Glomerular endothelial cell (primary cell): Measurements from ENCODE around the gene FAM20B. TPM values are rescaled to one million over a fixed set of nuclear protein-coding genes. Genes with fewer than 3 reads are reported as not detected.
"Not testable (repeated sequence)": the region's sequence is repeated elsewhere in the genome, so short reads cannot be mapped to it uniquely, and the experiment has no call there.

ENCODE experiments used
- DNase-seq: peaks from one replicate; pipeline ENCODE4 v3.0.0-alpha.2; 2011; ENCODE audit warnings: low read depth, low spot score; ENCODE audit errors: extremely low read depth
- total RNA-seq: library from RNA; depleted of rRNA; stranded (reverse); fragments of >200 nt; gene quantifications from 2 replicates; pipeline ENCODE4 v1.2.3, GENCODE V29; 2015

FAM20B gene, protein sequence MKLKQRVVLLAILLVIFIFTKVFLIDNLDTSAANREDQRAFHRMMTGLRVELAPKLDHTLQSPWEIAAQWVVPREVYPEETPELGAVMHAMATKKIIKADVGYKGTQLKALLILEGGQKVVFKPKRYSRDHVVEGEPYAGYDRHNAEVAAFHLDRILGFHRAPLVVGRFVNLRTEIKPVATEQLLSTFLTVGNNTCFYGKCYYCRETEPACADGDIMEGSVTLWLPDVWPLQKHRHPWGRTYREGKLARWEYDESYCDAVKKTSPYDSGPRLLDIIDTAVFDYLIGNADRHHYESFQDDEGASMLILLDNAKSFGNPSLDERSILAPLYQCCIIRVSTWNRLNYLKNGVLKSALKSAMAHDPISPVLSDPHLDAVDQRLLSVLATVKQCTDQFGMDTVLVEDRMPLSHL
- total RNA-seq: 23.7 and 24.2 TPM in 2 replicates

DNA sequence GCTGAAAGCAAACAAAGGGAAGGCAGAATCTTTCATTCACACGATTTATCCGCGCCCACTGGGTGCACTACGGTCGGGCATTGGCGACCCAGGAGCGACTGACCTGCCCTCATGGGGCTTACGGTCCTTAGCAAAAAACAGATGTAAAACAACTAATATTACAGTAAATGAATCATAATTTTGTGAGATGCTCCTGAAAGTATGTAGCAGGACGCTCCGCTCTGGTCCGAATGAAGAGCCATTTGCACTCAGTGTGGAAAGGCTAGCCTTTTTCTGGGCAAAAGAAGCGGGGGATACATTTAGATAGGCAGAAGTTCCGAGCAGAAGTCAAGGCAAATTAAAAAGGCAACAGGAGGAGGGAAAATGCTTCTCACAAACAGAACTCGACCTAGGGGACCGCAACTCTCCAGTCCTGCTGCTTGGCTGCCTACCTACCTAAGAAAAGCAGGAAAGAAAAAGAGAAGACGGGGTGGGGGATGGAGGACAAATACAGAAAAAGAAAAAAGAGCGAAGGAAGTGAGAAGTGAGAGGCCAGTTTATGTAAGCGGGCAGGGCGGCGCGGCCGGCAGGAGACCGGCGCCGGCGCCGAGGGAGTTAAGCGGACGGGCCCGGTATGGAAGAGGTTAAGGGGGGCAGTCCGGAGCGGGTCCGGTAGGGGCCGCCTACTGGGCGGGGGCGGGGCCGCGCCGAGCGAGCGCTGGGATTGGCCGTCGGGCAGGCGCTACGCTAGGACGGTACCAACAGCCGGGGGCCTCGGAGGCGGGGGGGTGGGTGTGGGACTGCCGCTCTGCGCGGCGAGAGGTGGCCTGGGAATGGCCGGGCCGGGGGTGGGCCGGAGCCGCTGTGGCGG is at the start of gene FAM20B:
FAM20B (plus strand) TSS at position 770 of the 850 bp plus-strand sequence. CDS start 17,954 bp downstream, outside the sequence.
- DNase-seq: no peak

DNA sequence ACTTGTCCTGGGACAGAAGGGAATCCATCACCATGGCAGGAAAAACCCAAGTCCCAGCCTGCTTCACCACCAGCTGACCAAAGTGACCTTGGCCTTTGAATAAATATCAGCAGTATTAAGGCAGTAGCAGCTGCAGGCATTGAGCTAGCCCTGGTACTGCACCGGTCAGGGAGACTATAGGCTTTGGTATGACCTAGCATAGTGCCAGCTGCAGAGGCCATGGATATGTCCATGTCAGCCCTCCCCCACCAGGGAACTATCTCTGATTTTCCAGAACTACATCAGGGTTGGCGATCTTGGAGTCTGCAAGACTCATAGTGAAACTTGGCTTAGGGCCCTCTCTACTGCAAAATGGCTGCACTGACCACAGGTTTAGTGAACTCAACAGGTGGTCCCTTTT is 49.2 kb upstream of the FAM20B start:
- no peak for DNase-seq

GRCh38 chr1:178986204-178986603 is 39.5 kb upstream of the FAM20B start:
- no peak for DNase-seq

DNA sequence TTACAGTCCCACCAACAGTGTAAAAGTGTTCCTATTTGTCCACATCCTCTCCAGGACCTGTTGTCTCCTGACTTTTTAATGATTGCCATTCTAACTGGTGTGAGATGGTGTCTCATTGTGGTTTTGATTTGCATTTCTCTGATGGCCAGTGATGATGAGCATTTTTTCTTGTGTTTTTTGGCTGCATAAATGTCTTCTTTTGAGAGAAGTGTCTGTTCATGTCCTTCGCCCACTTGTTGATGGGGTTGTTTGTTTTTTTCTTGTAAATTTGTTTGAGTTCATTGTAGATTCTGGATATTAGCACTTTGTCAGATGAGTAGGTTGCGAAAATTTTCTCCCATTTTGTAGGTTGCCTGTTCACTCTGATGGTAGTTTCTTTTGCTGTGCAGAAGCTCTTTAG is 37.5 kb upstream of the FAM20B start:
- not testable (repeated sequence) for DNase-seq

- DNase-seq: no peak
Measured at GRCh38 chr1:178993559-178993958, 32.1 kb upstream of the FAM20B start.

GRCh38 chr1:178997428-178997827 is 28.3 kb upstream of the FAM20B start:
- DNase-seq: no peak

- DNase-seq: no peak
Measured at GRCh38 chr1:178998295-178998694, 27.4 kb upstream of the FAM20B start.

DNA sequence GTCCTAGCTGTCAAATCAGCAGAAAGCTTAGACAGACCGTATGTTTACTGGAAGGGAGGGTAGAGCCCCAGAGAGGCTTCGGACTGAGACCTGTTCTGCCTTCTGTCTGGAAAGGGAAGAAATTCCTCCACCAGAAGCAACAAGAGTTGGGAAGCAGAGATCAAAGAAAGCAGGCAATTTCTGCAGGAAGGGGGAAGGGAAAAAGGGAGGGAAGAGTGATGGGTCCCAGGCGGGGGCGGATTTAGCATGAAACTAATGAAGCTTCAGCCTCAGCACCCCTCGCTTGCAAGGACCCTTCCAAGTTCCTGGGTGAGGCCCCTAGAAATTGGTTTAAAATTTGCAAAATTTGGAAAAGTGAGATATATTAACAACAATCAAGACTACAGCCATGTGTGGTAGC is 26.6 kb upstream of the FAM20B start:
- no peak for DNase-seq

- no peak for DNase-seq
Measured at GRCh38 chr1:179001451-179001850, 24.2 kb upstream of the FAM20B start.

- not testable (repeated sequence) for DNase-seq
Measured at GRCh38 chr1:179002064-179002463, 23.6 kb upstream of the FAM20B start.

- no peak for DNase-seq
Measured at GRCh38 chr1:179002552-179003345, 22.9 kb upstream of the FAM20B start.

GRCh38 chr1:179003512-179004066 is 22.1 kb upstream of the FAM20B start:
- DNase-seq: no peak

GRCh38 chr1:179007233-179007632 is 18.5 kb upstream of the FAM20B start:
- no peak for DNase-seq

GRCh38 chr1:179010671-179011070 is 15.0 kb upstream of the FAM20B start:
- DNase-seq: no peak

- DNase-seq: no peak
Measured at GRCh38 chr1:179012038-179012437, 13.7 kb upstream of the FAM20B start.

- DNase-seq: no peak
Measured at GRCh38 chr1:179014123-179014522, 11.6 kb upstream of the FAM20B start.

DNA sequence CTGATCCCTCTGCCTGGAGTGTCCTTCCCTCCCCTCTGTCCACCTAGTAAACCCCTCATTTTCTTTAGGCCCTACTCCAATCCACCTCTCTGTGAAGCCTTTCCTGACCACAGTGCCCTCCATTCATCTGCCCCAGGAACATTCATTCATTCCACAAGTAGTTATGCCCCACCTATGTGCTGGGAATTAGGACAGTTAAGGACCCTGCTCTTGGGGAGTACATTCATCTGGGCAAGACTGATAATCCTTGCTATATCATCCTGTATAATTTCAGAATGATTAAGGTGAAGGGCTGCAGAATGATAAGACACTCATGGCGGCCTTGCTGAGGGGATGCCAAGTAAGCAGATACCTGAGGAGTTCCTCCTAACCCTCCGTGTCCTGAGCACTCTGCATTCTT is 10.3 kb upstream of the FAM20B start:
- DNase-seq: no peak

GRCh38 chr1:179016706-179017382 is 8.8 kb upstream of the FAM20B start:
- no peak for DNase-seq

GRCh38 chr1:179017383-179018326 is 8.0 kb upstream of the FAM20B start:
- DNase-seq: no peak
